K562 (cell line): ENCODE results near the gene CARM1.

Experiments
- ARHGAP35 ChIP-seq: fragments of 450-650 bp; IDR thresholded peaks from 2 replicates; pipeline ENCODE4 v1.6.1; 2018; ENCODE audit not compliant: partially characterized antibody
- CTCF ChIP-seq, 3 experiments: IDR thresholded peaks in 2 of 3; conservative IDR thresholded peaks in 1 of 3; 2 replicates each; pipeline ENCODE4 v1.5.1; 2011 to 2012; ENCODE audit warnings: low read length in 3 of 3, mild to moderate bottlenecking in 3 of 3, control low read depth in 2 of 3, improper control_type of control experiment in 1 of 3, inconsistent platforms in 1 of 3, low read depth in 1 of 3, mixed read lengths in 1 of 3, moderate library complexity in 1 of 3; ENCODE audit not compliant: insufficient read depth in 2 of 3
- E2F1 ChIP-seq: sonication (generic); formaldehyde crosslinking; IDR thresholded peaks from 2 replicates; pipeline ENCODE4 v1.8.1; 2023; ENCODE audit warnings: mild to moderate bottlenecking, missing genetic modification reagents, moderate library complexity
- EP400 ChIP-seq: fragments of 450-650 bp; IDR thresholded peaks from 2 replicates; pipeline ENCODE4 v1.6.1; 2017; ENCODE audit warnings: antibody characterized with exemption, mild to moderate bottlenecking, moderate library complexity
- ERF ChIP-seq: fragments of 450-650 bp; formaldehyde crosslinking; IDR thresholded peaks from 2 replicates; pipeline ENCODE4 v1.4.0; 2020; ENCODE audit warnings: mild to moderate bottlenecking, mixed read lengths
- FOXA1 ChIP-seq: fragments of 450-650 bp; IDR thresholded peaks from 2 replicates; pipeline ENCODE4 v1.6.1; 2016; ENCODE audit warnings: mild to moderate bottlenecking, borderline replicate concordance
- FOXA3 ChIP-seq, 2 experiments: fragments of 450-650 bp in 1 of 2; sonication (generic) in 1 of 2; formaldehyde crosslinking; IDR thresholded peaks in 1 of 2; conservative IDR thresholded peaks in 1 of 2; 2 replicates each; pipeline versions ENCODE4 v1.4.0 to v1.8.0; 2020 to 2022; ENCODE audit warnings: mild to moderate bottlenecking in 2 of 2, missing genetic modification reagents in 1 of 2
- MTA3 ChIP-seq: fragments of 450-650 bp; formaldehyde crosslinking; IDR thresholded peaks from 2 replicates; pipeline ENCODE4 v1.6.1; 2017; ENCODE audit warnings: mild to moderate bottlenecking, borderline replicate concordance
- NCOA2 ChIP-seq, 2 experiments: fragments of 450-650 bp; IDR thresholded peaks; 2 replicates each; pipeline ENCODE4 v1.6.1; 2018; ENCODE audit warnings: mild to moderate bottlenecking in 2 of 2, moderate library complexity in 1 of 2; ENCODE audit not compliant: partially characterized antibody in 2 of 2
- SMARCA5 ChIP-seq: fragments of 450-650 bp; IDR thresholded peaks from 2 replicates; pipeline ENCODE4 v1.6.1; 2016
- TCF7 ChIP-seq: sonication (generic); IDR thresholded peaks from 2 replicates; pipeline ENCODE4 v1.6.1; 2016; ENCODE audit warnings: antibody characterized with exemption, borderline replicate concordance
- YY1 ChIP-seq, 3 experiments: IDR thresholded peaks; 2 replicates each; pipeline ENCODE4 v1.6.1; 2011; ENCODE audit warnings: low read length in 2 of 3, mild to moderate bottlenecking in 2 of 3, moderate library complexity in 2 of 3, borderline replicate concordance in 1 of 3, control low read depth in 1 of 3, low read depth in 1 of 3; ENCODE audit not compliant: insufficient read depth in 3 of 3, insufficient replicate concordance in 2 of 3, control insufficient read depth in 1 of 3, insufficient read length in 1 of 3; ENCODE audit errors: extremely low read depth in 1 of 3
- ZNF280B ChIP-seq: fragments of 250-450 bp; sonication (Bioruptor Pico); IDR thresholded peaks from 2 replicates; pipeline ENCODE4 v1.5.1; 2021; ENCODE audit warnings: mild to moderate bottlenecking
- ZNF707 ChIP-seq: fragments of 250-450 bp; sonication (Bioruptor Pico); conservative IDR thresholded peaks from 2 replicates; pipeline ENCODE4 v1.8.0; 2022; ENCODE audit warnings: inconsistent platforms, mild to moderate bottlenecking, moderate library complexity

GRCh38 chr19:10838377-10838776 lies 33.0 kb upstream of the CARM1 start:
- no peak for TF ChIP-seq CTCF (IDR thresholded peaks at IDR 0.05 in 2 of 3, conservative IDR thresholded peaks at IDR 0.05 in 1 of 3; ENCODE audit: insufficient read depth in 2 of 3, low read depth in 1 of 3, low read length in 3 of 3)
- no peak for TF ChIP-seq ERF (CRISPR knock-in tag)
- no peak for TF ChIP-seq ARHGAP35
- TF ChIP-seq ZNF707 (CRISPR knock-in tag), result no peak
- TF ChIP-seq NCOA2 (IDR thresholded peaks at IDR 0.05; ENCODE audit: partially characterized antibody in 2 of 2), result no peak
- TF ChIP-seq TCF7, result no peak
- no peak for TF ChIP-seq EP400
- TF ChIP-seq FOXA3 (CRISPR knock-in tag; conservative IDR thresholded peaks at IDR 0.05 in 1 of 2, IDR thresholded peaks at IDR 0.05 in 1 of 2), result no peak
- TF ChIP-seq E2F1 (CRISPR knock-in tag), result no peak
- no peak for TF ChIP-seq FOXA1
- no peak for TF ChIP-seq YY1 (IDR thresholded peaks at IDR 0.05; ENCODE audit: borderline replicate concordance in 1 of 3, control insufficient read depth in 1 of 3, extremely low read depth in 1 of 3, insufficient read depth in 3 of 3, insufficient read length in 1 of 3, insufficient replicate concordance in 2 of 3, low read depth in 1 of 3, low read length in 2 of 3)
- no peak for TF ChIP-seq MTA3
- no peak for TF ChIP-seq ZNF280B
- no peak for TF ChIP-seq SMARCA5
